Kidney glomerular epithelial cell (primary cell): ENCODE data around the gene C11orf24.
"Not testable (repeated sequence)": the region's sequence is repeated elsewhere in the genome, so short reads cannot be mapped to it uniquely, and the experiment has no call there.

Experiments used
- DNase-seq: peaks from one replicate; lab custom pipeline; 2025; lab: John Stamatoyannopoulos, UW

C11orf24 gene

DNA sequence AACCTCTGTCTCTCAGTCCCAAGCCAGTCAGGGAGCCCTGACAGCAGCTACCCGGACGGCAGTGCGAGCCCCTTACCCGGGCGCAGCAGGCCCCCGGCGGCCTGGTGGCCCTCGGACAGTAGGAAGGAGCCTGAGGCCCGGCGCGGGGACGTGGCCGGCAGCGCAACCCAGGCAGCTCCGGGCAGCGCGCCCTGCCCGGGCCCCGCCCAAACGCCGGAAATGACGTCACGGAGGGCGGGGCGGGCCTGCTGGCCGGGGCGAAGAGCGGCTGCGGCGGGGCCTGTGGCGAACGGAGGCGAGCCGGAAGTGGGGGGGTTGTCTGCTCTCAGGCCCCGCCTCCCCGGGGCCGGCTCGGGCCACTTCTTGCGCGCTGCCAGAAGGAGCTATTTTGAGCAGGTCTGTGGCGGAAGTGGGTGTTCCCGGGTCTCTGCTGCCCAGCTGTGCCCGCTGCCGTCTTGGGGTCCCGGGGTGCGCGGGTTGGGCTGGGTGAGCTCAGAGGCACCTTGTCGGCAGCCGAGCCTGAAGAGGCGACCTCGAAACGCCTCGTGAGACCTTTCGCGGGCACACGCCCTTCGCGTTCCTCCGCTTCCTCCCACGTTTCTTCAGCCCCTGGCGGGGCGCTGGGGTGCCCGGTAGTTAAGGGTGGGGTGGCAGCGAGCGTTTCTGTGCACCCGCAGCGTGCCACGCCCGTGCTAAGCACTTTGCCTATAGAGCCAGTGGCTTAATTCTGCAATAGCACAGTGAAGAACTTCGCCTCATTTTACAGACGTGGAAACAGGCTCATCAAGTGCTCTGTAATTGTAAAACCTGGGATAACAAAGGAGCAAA is at the start of gene C11orf24:
TSS of gene C11orf24 (minus strand) at position 193 of the 828 bp plus-strand sequence. CDS start 8,206 bp downstream, outside the sequence.
- peak; percentile 93 for DNase-seq

DNA sequence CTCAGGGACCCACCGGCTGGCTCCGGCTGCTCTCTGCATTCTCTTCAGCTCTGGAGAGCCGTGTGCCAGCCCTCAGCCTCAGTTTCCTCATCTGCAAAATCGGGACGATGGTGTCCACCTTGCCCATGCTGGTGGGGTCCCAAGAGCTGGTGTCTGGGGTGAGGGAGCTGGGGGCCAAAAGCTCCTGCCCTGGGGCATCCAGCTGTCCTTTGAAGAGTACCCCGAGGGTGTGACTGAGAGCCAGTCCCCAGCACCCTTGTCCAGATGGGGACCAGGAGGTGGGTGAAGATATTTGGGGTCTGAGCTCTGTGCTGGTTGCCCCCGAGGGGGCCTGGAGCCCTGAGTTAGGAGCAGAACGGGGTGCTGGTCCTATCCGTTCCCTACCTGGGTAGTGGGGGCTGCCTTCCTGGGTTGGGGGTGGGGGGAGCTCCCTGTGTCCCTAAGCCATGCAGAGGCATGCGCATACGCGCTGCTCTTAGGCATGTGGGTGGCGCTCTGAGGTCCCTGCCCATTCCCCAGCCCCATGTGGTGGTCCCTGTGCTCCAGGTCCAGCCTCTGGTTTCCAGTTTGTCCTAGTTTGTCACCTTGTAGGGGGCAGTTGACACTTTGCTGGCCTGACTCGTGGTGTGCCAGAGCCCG is 45.5 kb upstream of the C11orf24 start:
- DNase-seq, result no peak

GRCh38 chr11:68315171-68315920 is 43.6 kb upstream of the C11orf24 start:
- DNase-seq, result peak; percentile 49

- DNase-seq, result peak; percentile 49
These were observed 42.7 kb upstream of the C11orf24 start for GRCh38 chr11:68314203-68315170.

DNA sequence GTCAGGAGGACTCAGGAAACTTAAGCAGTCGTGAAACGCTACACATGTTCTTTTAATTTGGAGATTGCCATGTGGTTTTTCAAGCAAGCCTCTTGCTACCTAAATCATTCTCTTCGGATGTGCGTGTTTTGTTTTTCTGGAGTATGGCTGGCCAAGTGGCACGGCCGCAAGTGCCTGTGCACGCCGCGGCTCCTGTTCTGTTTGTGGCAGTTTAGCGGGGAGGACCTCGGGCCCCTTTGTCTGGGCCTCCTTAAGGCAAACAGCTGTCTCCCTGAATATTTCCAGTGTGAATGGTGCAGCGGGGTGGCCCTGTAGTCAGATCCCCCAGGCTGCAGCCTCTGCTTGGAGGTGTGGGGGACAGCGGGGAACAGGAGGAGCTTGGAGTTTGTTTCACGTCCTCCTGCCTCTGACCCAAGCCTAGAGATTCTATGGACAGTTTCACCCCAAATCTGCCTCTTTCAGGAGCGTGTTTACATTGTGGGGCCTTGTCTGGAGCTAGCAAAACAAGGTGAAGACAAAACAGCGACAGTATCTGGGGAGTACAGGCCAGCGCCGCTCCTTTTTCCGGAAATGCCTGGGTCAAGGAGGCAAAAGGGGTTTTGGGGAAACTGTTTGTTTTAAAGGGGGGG is 41.9 kb upstream of the C11orf24 start:
- no peak for DNase-seq

DNA sequence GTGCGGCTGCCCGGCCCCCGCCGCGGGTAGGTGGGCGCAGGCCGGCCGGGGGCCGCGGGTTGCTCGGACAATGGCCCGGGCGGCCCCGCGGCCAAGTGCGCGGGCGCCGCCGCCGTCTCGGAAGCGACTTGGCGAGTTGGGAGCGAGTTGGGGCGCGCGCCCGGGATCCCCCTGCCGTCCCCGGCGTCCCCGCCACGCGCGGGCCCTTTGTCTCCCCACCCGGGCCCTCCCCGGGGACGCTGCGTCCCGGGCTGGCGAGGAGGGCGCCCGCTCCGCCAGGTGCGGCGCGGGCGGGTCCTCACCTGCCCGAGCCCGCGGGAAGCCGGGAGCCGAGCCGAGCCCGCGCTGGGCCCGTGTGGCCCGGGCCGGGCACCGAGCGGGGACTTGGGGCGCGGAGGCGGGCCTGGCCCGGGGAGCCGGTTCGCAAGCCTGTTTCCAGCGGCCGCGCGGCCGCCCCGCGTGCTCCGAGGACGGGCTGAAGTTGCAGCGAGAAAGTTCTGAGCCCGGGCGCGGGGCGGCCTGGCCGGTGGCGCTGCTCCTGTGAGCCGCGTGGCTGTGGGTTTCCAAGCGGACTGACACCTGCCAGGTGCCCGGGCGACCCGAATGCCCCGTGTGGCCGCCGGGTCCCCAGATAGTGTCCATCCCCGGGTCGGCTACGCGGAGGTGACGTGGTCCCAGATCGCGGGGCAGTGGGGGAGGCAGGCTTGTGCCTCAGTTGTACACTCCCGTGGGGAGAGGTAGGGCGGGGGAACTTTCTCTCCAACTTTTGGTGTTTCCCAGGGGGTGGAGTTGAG is 41.2 kb upstream of the C11orf24 start:
- DNase-seq, result no peak

- DNase-seq, result peak; percentile 14
These were observed 40.5 kb upstream of the C11orf24 start, which contains the start of gene LRP5 for GRCh38 chr11:68312117-68312779. Gene LRP5, plus strand, starts transcription at chr11:68312591. Its CDS starts 124 bp downstream, at chr11:68312715.

GRCh38 chr11:68311160-68312116 is 39.7 kb upstream of the C11orf24 start:
- no peak for DNase-seq

- no peak for DNase-seq
These were observed 37.9 kb upstream of the C11orf24 start for GRCh38 chr11:68309621-68310185.

DNA sequence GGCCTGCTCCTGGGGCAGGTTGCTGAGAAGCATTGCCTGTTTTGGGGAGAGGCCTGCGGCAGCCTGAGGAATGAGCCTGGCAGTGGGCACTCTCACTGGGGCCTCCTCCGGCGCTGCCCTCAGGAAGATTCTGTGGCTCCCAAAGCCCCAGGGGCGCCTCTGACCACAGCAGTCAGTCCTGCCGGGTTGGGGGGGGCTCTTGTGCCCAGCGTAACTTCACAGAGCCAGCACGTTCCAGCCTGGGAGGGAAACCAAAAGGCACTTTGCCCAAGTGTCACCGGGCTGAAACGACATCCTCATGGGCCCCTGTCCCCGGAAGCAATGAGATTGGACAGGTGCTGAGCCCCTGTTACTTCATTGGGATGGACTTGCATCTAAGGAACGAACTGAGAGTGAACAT is 36.3 kb upstream of the C11orf24 start:
- no peak for DNase-seq

GRCh38 chr11:68306636-68307035 is 34.9 kb upstream of the C11orf24 start:
- DNase-seq, result no peak

DNA sequence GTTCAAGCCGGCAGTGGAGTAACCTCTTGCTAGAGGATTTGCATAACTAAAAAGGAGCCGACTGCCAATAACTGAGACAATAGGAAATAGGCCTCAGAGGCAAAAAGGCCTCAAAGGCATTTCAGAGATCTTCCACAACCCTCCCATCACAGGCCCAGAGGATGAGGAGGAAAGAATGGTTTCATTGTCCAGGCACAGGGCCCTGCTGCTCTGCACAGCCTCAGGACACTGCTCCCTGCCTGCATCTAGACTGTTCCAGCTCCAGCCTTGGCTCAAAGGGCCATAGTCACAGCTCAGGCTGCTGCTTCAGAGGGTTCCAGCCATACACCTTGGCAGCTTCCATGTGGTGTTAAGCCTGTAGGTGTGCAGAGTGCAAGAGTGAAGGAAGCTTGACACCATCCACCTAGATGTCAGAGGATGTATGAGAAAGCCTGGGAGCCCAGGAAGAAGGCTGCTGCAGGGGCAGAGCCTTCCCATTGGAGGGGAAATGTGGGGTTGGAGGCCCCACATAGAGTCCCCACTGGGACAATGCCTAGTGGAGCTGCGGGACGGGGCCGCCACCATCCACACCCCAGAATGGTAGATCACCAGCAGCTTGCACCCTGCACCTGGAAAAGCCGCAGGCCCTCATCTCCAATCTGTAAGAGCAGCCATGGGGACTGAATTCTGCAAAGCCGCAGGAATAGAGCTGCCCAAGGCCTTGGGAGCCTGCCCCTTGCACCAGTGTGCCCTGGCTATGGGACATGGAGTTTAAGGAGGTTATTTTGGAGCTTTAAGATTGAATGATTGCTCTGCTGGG is 32.4 kb upstream of the C11orf24 start:
- DNase-seq, result no peak

DNA sequence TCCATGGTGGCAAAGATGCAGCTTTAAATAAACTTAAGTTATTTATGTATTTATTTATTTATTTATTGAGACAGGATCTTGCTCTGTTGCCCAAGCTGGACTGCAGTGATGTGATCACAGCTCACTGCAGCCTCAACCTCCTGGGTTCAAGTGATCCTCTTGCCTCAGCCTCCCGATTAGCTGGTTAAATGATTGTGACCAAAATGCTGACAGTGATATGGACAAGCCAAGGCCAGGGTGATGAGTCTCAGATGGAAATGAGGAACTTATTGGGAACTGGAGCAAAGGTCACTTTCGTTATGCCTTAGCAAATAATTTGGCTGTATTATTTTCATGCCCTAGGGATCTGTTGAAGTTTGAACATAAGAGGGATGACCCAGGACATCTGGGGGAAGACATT is 31.3 kb upstream of the C11orf24 start:
- no peak for DNase-seq

GRCh38 chr11:68302670-68303069 is 30.9 kb upstream of the C11orf24 start:
- DNase-seq, result no peak

DNA sequence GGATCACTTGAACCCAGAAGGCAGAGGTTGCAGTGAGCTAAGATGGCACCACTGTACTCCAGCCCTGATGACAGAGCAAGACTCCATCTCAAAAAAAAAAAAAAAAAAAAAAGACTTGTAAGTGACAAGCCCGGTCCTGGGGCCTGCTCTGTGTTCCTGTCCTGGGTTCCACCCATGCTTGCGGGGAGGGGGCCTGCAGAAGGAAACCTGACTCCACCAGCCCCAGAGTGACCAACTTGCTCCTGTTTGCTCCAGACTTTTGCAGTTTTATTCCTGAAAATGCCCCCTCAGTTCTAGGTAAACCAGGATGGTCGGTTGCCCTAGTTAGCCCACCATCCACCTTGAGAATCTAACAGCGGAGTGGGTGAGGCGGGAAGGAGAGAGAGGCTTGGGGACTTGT is 30.5 kb upstream of the C11orf24 start:
- no peak for DNase-seq

DNA sequence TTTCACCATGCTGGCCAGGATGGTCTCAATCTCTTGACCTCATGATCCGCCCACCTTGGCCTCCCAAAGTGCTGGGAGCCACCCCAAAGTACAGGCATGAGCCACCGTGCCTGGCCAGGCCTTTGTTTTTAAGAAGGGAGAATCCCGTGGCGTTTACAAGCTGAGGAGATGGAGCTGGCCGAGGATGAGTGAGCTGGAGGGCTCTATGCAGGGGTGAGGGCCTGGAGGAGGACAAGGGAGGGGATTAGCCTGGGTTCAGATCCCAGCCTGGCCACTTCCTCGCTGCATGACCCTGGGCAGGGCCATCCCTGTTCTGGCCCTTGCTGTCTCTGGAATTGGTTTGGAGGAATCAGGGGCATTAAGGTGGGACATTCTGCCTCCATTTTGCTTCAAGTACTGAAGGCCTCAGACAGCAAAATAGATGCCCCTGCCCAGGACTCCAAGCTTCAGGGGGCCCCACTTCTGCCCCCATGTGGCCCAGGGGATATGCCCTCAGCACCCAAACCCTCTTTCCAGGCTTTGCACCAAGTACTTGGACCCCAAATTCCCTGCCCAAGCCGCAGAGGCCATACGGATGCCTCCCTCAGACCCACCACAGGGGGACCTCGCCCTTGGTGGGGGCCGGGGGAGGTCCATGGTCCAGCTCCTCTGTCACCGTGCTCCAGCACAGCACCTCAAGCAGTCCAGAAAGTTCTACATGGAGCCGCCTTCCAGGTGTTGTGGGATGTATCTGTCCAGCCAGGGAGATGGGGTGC is 28.5 kb upstream of the C11orf24 start:
- DNase-seq, result no peak

- DNase-seq, result not testable (repeated sequence)
These were observed 27.7 kb upstream of the C11orf24 start for GRCh38 chr11:68299517-68299879.
